ENCODE results near the gene CCDC201. TPM values are rescaled to one million over a fixed set of nuclear protein-coding genes. Genes with fewer than 3 reads are reported as not detected.

Gene CCDC201
- total RNA-seq, 1 experiment from 2014 or later = not detected

DNA sequence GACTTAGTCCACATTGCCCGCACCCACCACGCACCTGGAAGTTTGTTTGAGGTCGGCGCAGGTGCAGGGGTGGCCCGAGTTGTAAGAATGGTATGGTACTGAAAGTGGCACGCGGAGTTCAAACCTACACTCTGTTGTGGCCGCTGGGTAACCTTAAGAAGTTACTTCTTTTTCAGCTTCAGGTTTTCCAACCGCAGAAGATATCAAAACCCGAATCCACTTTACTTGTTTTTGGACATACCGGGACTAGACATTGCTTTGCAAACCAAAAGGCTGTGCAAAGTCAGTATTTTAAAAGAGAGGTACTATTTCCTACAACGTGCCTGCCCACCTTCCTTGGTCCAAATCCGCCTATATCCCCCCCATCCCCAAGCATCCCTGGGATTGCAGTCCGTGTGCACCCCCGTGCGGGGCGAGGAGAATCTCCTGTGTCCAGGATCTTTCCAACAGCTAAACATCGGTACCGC lies 47.1 kb upstream of the CCDC201 start:
- DNase-seq (ENCODE audit: low read depth, low spot score) (no peak), ATAC-seq (no peak)
- CTCF ChIA-PET = no interaction called here
- peak overlapping the region; percentile 36 to 38; a peak in 3 of 4 replicates for H3K4me3 ChIP-seq (ENCODE audit: low read depth in 2 of 2, low read length in 2 of 2)
- H3K4me1 ChIP-seq (ENCODE audit: control insufficient read depth, insufficient read depth, low read length) = peaks cover 14% of the 10 kb centered on the region; the same call in 1 of the 2 replicates
- no peak overlapping the region for H3K27ac ChIP-seq (ENCODE audit: low read length)
- in situ Hi-C loops (cut with HindIII; ENCODE audit: low pct_unique_long_range_greater_than_20kb, low sequenced_read_pairs) (no loop called here), intact Hi-C loops (cut with micrococcal nuclease; ENCODE audit: unreplicated experiment) (loop anchor here (2.0 to 10.0 kb wide), 4 partner anchors 212 to 1261 kb away; no protein-coding TSS in a partner anchor)
- no peak for TF ChIP-seq POLR2AphosphoS5 (IDR thresholded peaks at IDR 0.05; ENCODE audit: low read depth, low read length)
- no peak for TF ChIP-seq TCF7L2 (IDR thresholded peaks at IDR 0.05; ENCODE audit: low read depth, low read length)
- no peak for TF ChIP-seq CTCF (IDR thresholded peaks at IDR 0.05)
- TF ChIP-seq SIN3A (IDR thresholded peaks at IDR 0.05; ENCODE audit: borderline replicate concordance, insufficient read depth, low read depth, low read length) = no peak
- TF ChIP-seq, protein P1, sequence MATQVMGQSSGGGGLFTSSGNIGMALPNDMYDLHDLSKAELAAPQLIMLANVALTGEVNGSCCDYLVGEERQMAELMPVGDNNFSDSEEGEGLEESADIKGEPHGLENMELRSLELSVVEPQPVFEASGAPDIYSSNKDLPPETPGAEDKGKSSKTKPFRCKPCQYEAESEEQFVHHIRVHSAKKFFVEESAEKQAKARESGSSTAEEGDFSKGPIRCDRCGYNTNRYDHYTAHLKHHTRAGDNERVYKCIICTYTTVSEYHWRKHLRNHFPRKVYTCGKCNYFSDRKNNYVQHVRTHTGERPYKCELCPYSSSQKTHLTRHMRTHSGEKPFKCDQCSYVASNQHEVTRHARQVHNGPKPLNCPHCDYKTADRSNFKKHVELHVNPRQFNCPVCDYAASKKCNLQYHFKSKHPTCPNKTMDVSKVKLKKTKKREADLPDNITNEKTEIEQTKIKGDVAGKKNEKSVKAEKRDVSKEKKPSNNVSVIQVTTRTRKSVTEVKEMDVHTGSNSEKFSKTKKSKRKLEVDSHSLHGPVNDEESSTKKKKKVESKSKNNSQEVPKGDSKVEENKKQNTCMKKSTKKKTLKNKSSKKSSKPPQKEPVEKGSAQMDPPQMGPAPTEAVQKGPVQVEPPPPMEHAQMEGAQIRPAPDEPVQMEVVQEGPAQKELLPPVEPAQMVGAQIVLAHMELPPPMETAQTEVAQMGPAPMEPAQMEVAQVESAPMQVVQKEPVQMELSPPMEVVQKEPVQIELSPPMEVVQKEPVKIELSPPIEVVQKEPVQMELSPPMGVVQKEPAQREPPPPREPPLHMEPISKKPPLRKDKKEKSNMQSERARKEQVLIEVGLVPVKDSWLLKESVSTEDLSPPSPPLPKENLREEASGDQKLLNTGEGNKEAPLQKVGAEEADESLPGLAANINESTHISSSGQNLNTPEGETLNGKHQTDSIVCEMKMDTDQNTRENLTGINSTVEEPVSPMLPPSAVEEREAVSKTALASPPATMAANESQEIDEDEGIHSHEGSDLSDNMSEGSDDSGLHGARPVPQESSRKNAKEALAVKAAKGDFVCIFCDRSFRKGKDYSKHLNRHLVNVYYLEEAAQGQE (IDR thresholded peaks at IDR 0.05; ENCODE audit: insufficient read depth in 1 of 2, low read depth in 2 of 2, low read length in 1 of 2) = no peak
- H3K27me3 ChIP-seq (ENCODE audit: control insufficient read depth, insufficient read depth, low read length) = peaks cover 17% of the 10 kb centered on the region
- no peaks in the 10 kb centered on the region for H3K36me3 ChIP-seq (ENCODE audit: control insufficient read depth, insufficient read depth, low read length)
- BruUV-seq (replicated peaks) = no TSS peak
- no peaks in the 10 kb centered on the region for H3K9me3 ChIP-seq (ENCODE audit: control insufficient read depth, insufficient read depth, low read depth, low read length)
- POLR2A ChIA-PET = no interaction called here

- no TSS peak for BruUV-seq (replicated peaks)
These were observed 46.4 kb upstream of the CCDC201 start for GRCh38 chr7:45919231-45919784.

More at GRCh38 chr7:45919231-45919784, 46.4 kb upstream of the CCDC201 start:
- ATAC-seq (no peak), DNase-seq (ENCODE audit: low read depth, low spot score) (no peak)
- H3K4me1 ChIP-seq (ENCODE audit: control insufficient read depth, insufficient read depth, low read length) = peaks cover 14% of the 10 kb centered on the region; the same call in 1 of the 2 replicates
- peaks cover 17% of the 10 kb centered on the region for H3K27me3 ChIP-seq (ENCODE audit: control insufficient read depth, insufficient read depth, low read length)
- H3K27ac ChIP-seq (ENCODE audit: low read length) = no peak overlapping the region
- TF ChIP-seq SIN3A (IDR thresholded peaks at IDR 0.05; ENCODE audit: borderline replicate concordance, insufficient read depth, low read depth, low read length) (no peak), TCF7L2 (IDR thresholded peaks at IDR 0.05; ENCODE audit: low read depth, low read length) (no peak), POLR2AphosphoS5 (IDR thresholded peaks at IDR 0.05; ENCODE audit: low read depth, low read length) (no peak), CTCF (IDR thresholded peaks at IDR 0.05) (no peak)
- TF ChIP-seq, protein P1 (IDR thresholded peaks at IDR 0.05; ENCODE audit: insufficient read depth in 1 of 2, low read depth in 2 of 2, low read length in 1 of 2) = no peak
- no peaks in the 10 kb centered on the region for H3K9me3 ChIP-seq (ENCODE audit: control insufficient read depth, insufficient read depth, low read depth, low read length)
- in situ Hi-C loops (cut with HindIII; ENCODE audit: low pct_unique_long_range_greater_than_20kb, low sequenced_read_pairs) = no loop called here
- peak overlapping the region in 1 of 2 experiments; percentile 36; a peak in 2 of 4 replicates for H3K4me3 ChIP-seq (ENCODE audit: low read depth in 2 of 2, low read length in 2 of 2)
- ChIA-PET CTCF (no interaction called here), POLR2A (no interaction called here)
- intact Hi-C loops (cut with micrococcal nuclease; ENCODE audit: unreplicated experiment) = loop anchor here (2.0 kb wide), 1 partner anchor 1261 kb away; no protein-coding TSS in a partner anchor
- H3K36me3 ChIP-seq (ENCODE audit: control insufficient read depth, insufficient read depth, low read length) = no peaks in the 10 kb centered on the region

Measured in Panc1 (cell line).